ENCODE results near the gene RPS27. TPM values are rescaled to one million over a fixed set of nuclear protein-coding genes. Genes with fewer than 3 reads are reported as not detected.

RPS27 gene
- polyA plus RNA-seq, 1 donor from 2014 or later: 22,392 TPM

- no peaks in the 10 kb centered on the region for H3K36me3 Mint-ChIP-seq
Observed at GRCh38 chr1:153956997-153957715, 33.4 kb upstream of the RPS27 start.

GRCh38 chr1:153957744-153958110, 32.8 kb upstream of the RPS27 start:
- H3K9me3 Mint-ChIP-seq: no peaks in the 10 kb centered on the region
- peak overlapping the region; percentile 77 to 98 (median 98) for H3K27ac Mint-ChIP-seq
- H3K4me3 Mint-ChIP-seq: peak overlapping the region; percentile 89 to 99 (median 98)
- no peaks in the 10 kb centered on the region for H3K36me3 Mint-ChIP-seq
- no peaks in the 10 kb centered on the region for H3K27me3 Mint-ChIP-seq
- H3K4me1 Mint-ChIP-seq: peaks cover 12 to 51% (median 36%) of the 10 kb centered on the region in 3 donors

More at GRCh38 chr1:153956997-153957715, 33.4 kb upstream of the RPS27 start:
- Mint-ChIP-seq H3K27ac (peak overlapping the region; percentile 77 to 98 (median 98)), H3K4me3 (peak overlapping the region; percentile 89 to 99 (median 98)), H3K4me1 (peaks cover 12 to 46% (median 31%) of the 10 kb centered on the region in 3 donors), H3K9me3 (no peaks in the 10 kb centered on the region), H3K27me3 (no peaks in the 10 kb centered on the region)

GRCh38 chr1:153958111-153958960, 32.2 kb upstream of the RPS27 start, which contains the start of gene CRTC2:
TSS of gene CRTC2 (minus strand) at chr1:153958612. CDS start at chr1:153958497, 115 bp downstream.
- H3K36me3 Mint-ChIP-seq: no peaks in the 10 kb centered on the region
- H3K4me1 Mint-ChIP-seq: peaks cover 13 to 51% (median 34%) of the 10 kb centered on the region in 3 donors
- H3K27ac Mint-ChIP-seq: peak within 1 kb of the TSS; percentile 77 to 98 (median 98)
- no peaks in the 10 kb centered on the region for H3K9me3 Mint-ChIP-seq
- peak within 1 kb of the TSS; percentile 89 to 99 (median 98) for H3K4me3 Mint-ChIP-seq
- no peaks in the 10 kb centered on the region for H3K27me3 Mint-ChIP-seq

- Mint-ChIP-seq H3K9me3 (no peaks in the 10 kb centered on the region), H3K4me1 (peaks cover 17 to 52% (median 39%) of the 10 kb centered on the region in 3 donors), H3K27me3 (no peaks in the 10 kb centered on the region), H3K4me3 (peak overlapping the region; percentile 89 to 99 (median 98)), H3K27ac (peak overlapping the region; percentile 77 to 98 (median 98)), H3K36me3 (no peaks in the 10 kb centered on the region)
Observed at GRCh38 chr1:153958961-153959260, 31.7 kb upstream of the RPS27 start.

GRCh38 chr1:153959454-153959853, 31.1 kb upstream of the RPS27 start:
- H3K27ac Mint-ChIP-seq: peak overlapping the region in 2 of 3 donors; percentile 9 to 77
- no peaks in the 10 kb centered on the region for H3K36me3 Mint-ChIP-seq
- peak overlapping the region in 2 of 4 donors; percentile 31 to 89 for H3K4me3 Mint-ChIP-seq
- H3K4me1 Mint-ChIP-seq: peaks cover 12 to 51% (median 40%) of the 10 kb centered on the region in 3 donors
- H3K27me3 Mint-ChIP-seq: no peaks in the 10 kb centered on the region
- no peaks in the 10 kb centered on the region for H3K9me3 Mint-ChIP-seq

GRCh38 chr1:153960206-153960605, 30.4 kb upstream of the RPS27 start:
- peak overlapping the region in 3 of 4 donors; percentile 27 to 89 (median 49) for H3K4me3 Mint-ChIP-seq
- H3K27me3 Mint-ChIP-seq: no peaks in the 10 kb centered on the region
- H3K27ac Mint-ChIP-seq: no peak overlapping the region
- no peaks in the 10 kb centered on the region for H3K36me3 Mint-ChIP-seq
- no peaks in the 10 kb centered on the region for H3K9me3 Mint-ChIP-seq
- H3K4me1 Mint-ChIP-seq: peaks cover 12 to 45% (median 40%) of the 10 kb centered on the region in 3 donors

GRCh38 chr1:153961421-153961820, 29.1 kb upstream of the RPS27 start:
- no peaks in the 10 kb centered on the region for H3K9me3 Mint-ChIP-seq
- no peaks in the 10 kb centered on the region for H3K36me3 Mint-ChIP-seq
- no peaks in the 10 kb centered on the region for H3K27me3 Mint-ChIP-seq
- peaks cover 18 to 46% (median 40%) of the 10 kb centered on the region in 3 donors for H3K4me1 Mint-ChIP-seq
- H3K27ac Mint-ChIP-seq: peak overlapping the region in 2 of 3 donors; percentile 73 to 86
- H3K4me3 Mint-ChIP-seq: peak overlapping the region; percentile 36 to 89 (median 62)

GRCh38 chr1:153962088-153963029, 28.2 kb upstream of the RPS27 start:
- Mint-ChIP-seq H3K4me3 (peak overlapping the region; percentile 89 to 98 (median 94)), H3K9me3 (no peaks in the 10 kb centered on the region), H3K4me1 (peaks cover 19 to 42% (median 37%) of the 10 kb centered on the region in 3 donors), H3K27me3 (no peaks in the 10 kb centered on the region), H3K27ac (peak overlapping the region; percentile 86 to 94 (median 88)), H3K36me3 (no peaks in the 10 kb centered on the region)

- H3K27me3 Mint-ChIP-seq: no peaks in the 10 kb centered on the region
- peak within 1 kb of the TSS; percentile 89 to 98 (median 94) for H3K4me3 Mint-ChIP-seq
- H3K9me3 Mint-ChIP-seq: no peaks in the 10 kb centered on the region
- peak within 1 kb of the TSS; percentile 86 to 94 (median 88) for H3K27ac Mint-ChIP-seq
- peaks cover 24 to 45% (median 44%) of the 10 kb centered on the region in 3 donors for H3K4me1 Mint-ChIP-seq
- H3K36me3 Mint-ChIP-seq: peaks cover 2% of the 10 kb centered on the region
Observed at GRCh38 chr1:153963030-153963849, 27.3 kb upstream of the RPS27 start, which contains the start of gene SLC39A1. TSS of gene SLC39A1 (minus strand) at chr1:153963537. CDS start at chr1:153962715, 822 bp downstream.

- Mint-ChIP-seq H3K4me1 (peaks cover 27 to 46% (median 45%) of the 10 kb centered on the region in 3 donors), H3K27me3 (no peaks in the 10 kb centered on the region), H3K9me3 (no peaks in the 10 kb centered on the region), H3K27ac (peak overlapping the region; percentile 86 to 94 (median 88)), H3K36me3 (peaks cover 2% of the 10 kb centered on the region), H3K4me3 (peak overlapping the region; percentile 89 to 98 (median 94))
Observed at GRCh38 chr1:153963850-153964331, 26.7 kb upstream of the RPS27 start.

GRCh38 chr1:153967107-153967999, 23.2 kb upstream of the RPS27 start, which contains the start of gene CREB3L4:
TSS of gene CREB3L4 (plus strand) at chr1:153967902. CDS start at chr1:153968526, 624 bp downstream.
- H3K4me1 Mint-ChIP-seq: peaks cover 35 to 43% (median 39%) of the 10 kb centered on the region in 3 donors
- peaks cover 2% of the 10 kb centered on the region for H3K36me3 Mint-ChIP-seq
- peak within 1 kb of the TSS; percentile 90 to 98 (median 97) for H3K27ac Mint-ChIP-seq
- no peaks in the 10 kb centered on the region for H3K9me3 Mint-ChIP-seq
- H3K27me3 Mint-ChIP-seq: no peaks in the 10 kb centered on the region
- peak within 1 kb of the TSS; percentile 89 to 100 (median 94) for H3K4me3 Mint-ChIP-seq

- H3K9me3 Mint-ChIP-seq: no peaks in the 10 kb centered on the region
- peak overlapping the region; percentile 89 to 100 (median 94) for H3K4me3 Mint-ChIP-seq
- H3K36me3 Mint-ChIP-seq: peaks cover 5% of the 10 kb centered on the region
- H3K27me3 Mint-ChIP-seq: no peaks in the 10 kb centered on the region
- H3K27ac Mint-ChIP-seq: peak overlapping the region; percentile 90 to 98 (median 97)
- H3K4me1 Mint-ChIP-seq: peaks cover 34 to 39% (median 35%) of the 10 kb centered on the region in 3 donors
Observed at GRCh38 chr1:153968000-153968363, 22.6 kb upstream of the RPS27 start.

Measured in IgD-negative memory B cell (primary cell).